Adrenal gland (tissue), 5 donors: ENCODE data around the gene SLC25A47.

Experiments
- CTCF ChIP-seq, 6 experiments: fragments of 450-650 bp in 4 of 6; fragments of 200-600 bp in 2 of 6; sonication (generic) in 1 of 6; IDR thresholded peaks; 1 replicate in 5 of 6; 2 replicates in 1 of 6; pipeline versions ENCODE4 v1.5.1 to v1.8.0; 2016 to 2021; ENCODE audit warnings: antibody characterized with exemption in 6 of 6, mild to moderate bottlenecking in 2 of 6, moderate library complexity in 1 of 6
- POLR2A ChIP-seq, 2 donors: fragments of 450-650 bp; IDR thresholded peaks; one replicate each; pipeline ENCODE4 v1.6.1; 2017; ENCODE audit warnings: antibody characterized with exemption in 2 of 2, mild to moderate bottlenecking in 2 of 2, moderate library complexity in 1 of 2
- donor health status: DM: no; HTN: no; CAD: no.

DNA sequence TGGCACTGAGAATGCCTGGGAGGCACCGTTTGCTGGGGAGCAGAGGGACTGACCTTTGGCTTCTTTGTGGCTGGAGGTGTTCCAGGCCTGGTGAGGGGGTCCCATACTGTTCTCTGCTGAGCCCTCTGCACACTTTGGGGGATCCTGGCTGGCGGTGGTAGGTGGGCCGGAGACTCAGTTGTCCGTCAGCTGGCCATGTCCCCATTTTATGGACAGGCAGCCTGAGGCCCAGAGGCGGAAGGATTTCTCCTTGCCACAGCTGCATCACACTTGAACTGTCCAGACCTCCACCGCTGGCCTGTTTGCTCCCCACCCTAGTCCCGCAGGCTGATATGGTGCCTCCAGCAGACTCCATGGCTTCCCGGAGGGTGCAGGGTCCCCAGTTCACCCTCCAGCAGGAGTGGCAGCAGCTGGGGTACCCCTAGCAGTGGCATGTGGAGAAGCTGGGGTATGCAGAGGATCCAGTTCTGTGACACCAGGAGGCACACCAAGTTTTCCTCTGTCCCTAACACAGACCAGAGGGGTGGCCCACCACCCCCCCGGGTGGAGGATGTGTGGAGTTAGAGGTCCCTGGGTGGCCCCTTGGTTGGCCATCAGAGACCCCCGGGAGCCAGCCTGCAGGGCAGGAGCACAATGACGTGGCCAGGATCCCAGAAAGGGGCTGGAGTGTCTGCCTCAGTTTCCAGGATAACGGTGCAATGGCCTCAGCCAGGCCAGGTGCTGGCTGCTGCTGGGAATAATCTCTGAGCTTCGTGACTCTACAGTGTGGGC is 31.6 kb upstream of the SLC25A47 start:
- TF ChIP-seq CTCF (IDR thresholded peaks at IDR 0.05), result no peak
- TF ChIP-seq POLR2A (IDR thresholded peaks at IDR 0.05), result no peak
